Testis (tissue), 2 donors: ENCODE data around the gene CTDSPL.

ENCODE experiments used
- POLR2A ChIP-seq: fragments of 450-650 bp; IDR thresholded peaks from one replicate; pipeline ENCODE4 v1.6.1; 2017; ENCODE audit warnings: antibody characterized with exemption, mild to moderate bottlenecking, moderate library complexity
- TF ChIP-seq, protein P1 (sequence below), 3 experiments: fragments of 450-650 bp in 2 of 3; fragments of 200-600 bp in 1 of 3; sonication (generic) in 1 of 3; IDR thresholded peaks; one replicate each; pipeline ENCODE4 v1.5.1; 2016 to 2019; ENCODE audit warnings: antibody characterized with exemption in 3 of 3, mild to moderate bottlenecking in 2 of 3, moderate library complexity in 1 of 3

DNA sequence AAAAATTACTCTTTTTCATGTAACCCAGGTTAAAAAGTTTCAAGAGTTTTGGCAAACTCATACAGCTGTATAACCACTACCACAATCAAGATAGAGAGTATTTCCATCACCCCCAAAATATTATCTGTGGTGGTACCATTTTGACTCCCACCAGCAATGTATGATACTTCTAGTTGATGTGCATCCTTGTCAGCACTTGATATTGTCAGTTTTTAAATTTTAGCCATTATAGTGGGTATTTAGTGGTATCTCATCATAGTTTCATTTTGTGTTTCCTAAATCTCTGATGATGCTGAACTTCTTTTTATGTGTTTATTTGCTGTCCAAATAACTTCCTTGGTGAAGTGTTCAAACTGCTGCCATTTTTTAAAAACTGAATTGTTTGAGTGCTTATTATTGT is 14.6 kb downstream of the CTDSPL start:
- no peak for TF ChIP-seq POLR2A
- TF ChIP-seq, protein P1, sequence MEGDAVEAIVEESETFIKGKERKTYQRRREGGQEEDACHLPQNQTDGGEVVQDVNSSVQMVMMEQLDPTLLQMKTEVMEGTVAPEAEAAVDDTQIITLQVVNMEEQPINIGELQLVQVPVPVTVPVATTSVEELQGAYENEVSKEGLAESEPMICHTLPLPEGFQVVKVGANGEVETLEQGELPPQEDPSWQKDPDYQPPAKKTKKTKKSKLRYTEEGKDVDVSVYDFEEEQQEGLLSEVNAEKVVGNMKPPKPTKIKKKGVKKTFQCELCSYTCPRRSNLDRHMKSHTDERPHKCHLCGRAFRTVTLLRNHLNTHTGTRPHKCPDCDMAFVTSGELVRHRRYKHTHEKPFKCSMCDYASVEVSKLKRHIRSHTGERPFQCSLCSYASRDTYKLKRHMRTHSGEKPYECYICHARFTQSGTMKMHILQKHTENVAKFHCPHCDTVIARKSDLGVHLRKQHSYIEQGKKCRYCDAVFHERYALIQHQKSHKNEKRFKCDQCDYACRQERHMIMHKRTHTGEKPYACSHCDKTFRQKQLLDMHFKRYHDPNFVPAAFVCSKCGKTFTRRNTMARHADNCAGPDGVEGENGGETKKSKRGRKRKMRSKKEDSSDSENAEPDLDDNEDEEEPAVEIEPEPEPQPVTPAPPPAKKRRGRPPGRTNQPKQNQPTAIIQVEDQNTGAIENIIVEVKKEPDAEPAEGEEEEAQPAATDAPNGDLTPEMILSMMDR (IDR thresholded peaks at IDR 0.05) = no peak
